ENCODE measurements around the gene HDAC3. TPM values are rescaled to one million over a fixed set of nuclear protein-coding genes. Genes with fewer than 3 reads are reported as not detected.

The HDAC3 gene
- total RNA-seq, 6 experiments from 2014 or later = 18.2 to 26.5 (median 23.3) TPM

DNA sequence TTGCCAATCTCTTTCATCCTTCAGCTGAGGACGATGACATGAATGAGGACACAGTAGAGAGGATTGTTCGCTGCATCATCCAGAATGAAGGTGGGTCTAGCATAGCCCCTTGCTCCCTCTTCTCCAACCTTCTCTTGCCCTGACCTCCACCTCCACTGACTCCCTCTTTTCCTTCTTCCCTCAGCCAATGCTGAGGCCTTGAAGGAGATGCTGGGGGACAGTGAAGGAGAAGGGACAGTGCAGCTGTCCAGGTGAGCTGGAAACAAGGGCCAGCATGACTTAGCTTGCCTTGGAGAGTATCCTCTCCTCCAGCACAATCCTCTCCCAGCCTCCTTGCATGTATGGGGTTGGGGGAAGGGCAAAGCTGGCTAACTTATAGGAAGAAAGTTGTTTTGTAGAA, 2.1 kb upstream of the HDAC3 start:
- no peaks in the 10 kb centered on the region for H3K9me3 ChIP-seq
- WGBS (ENCODE audit: insufficient coverage, low coverage, low lambda C conversion rate, missing lambda C conversion rate) = 94% methylated on average over 2 of the region's 2 CpGs
- no peaks in the 10 kb centered on the region for H3K36me3 ChIP-seq
- H3K4me3 ChIP-seq = no peak overlapping the region
- DNase-seq (no peak), ATAC-seq (no peak)
- intact Hi-C loops (cut with DNase I) = no loop called here
- no peak overlapping the region for H3K27ac ChIP-seq
- TF ChIP-seq POLR2A (IDR thresholded peaks at IDR 0.05) (no peak), CTCF (IDR thresholded peaks at IDR 0.05) (no peak)
- no peaks in the 10 kb centered on the region for H3K27me3 ChIP-seq
- peaks cover 0 to 18% (median 5%) of the 10 kb centered on the region in 4 donors for H3K4me1 ChIP-seq

GRCh38 chr5:141637767-141638419, 1.2 kb upstream of the HDAC3 start:
- no peak overlapping the region for H3K27ac ChIP-seq

GRCh38 chr5:141637123-141637766, 596 bp upstream of the HDAC3 start:
- ATAC-seq (peak; percentile 29 to 63 (median 36)), DNase-seq (peak in 1 of 3 donors; percentile 66)
- Histone ChIP-seq H3K27ac (peak overlapping the region in 1 of 3 donors; percentile 83), H3K4me1 (peaks cover 0 to 18% (median 5%) of the 10 kb centered on the region in 4 donors), H3K36me3 (no peaks in the 10 kb centered on the region), H3K27me3 (no peaks in the 10 kb centered on the region), H3K9me3 (no peaks in the 10 kb centered on the region), H3K4me3 (peak overlapping the region; percentile 79 to 95 (median 87))
- no peak for TF ChIP-seq POLR2A (IDR thresholded peaks at IDR 0.05)
- TF ChIP-seq CTCF (IDR thresholded peaks at IDR 0.05) = no peak
- intact Hi-C loops (cut with DNase I) = no loop called here
- no CpG with 5 or more reads among the region's 63 CpGs for WGBS (ENCODE audit: insufficient coverage, low coverage, low lambda C conversion rate, missing lambda C conversion rate)

More at GRCh38 chr5:141637767-141638419, 1.2 kb upstream of the HDAC3 start:
- WGBS (ENCODE audit: insufficient coverage, low coverage, low lambda C conversion rate, missing lambda C conversion rate) = 32% methylated on average over 7 of the region's 40 CpGs
- peak; percentile 65 to 75 (median 69) for DNase-seq
- Histone ChIP-seq H3K27me3 (no peaks in the 10 kb centered on the region), H3K36me3 (no peaks in the 10 kb centered on the region), H3K9me3 (no peaks in the 10 kb centered on the region), H3K4me1 (peaks cover 0 to 18% (median 5%) of the 10 kb centered on the region in 4 donors), H3K4me3 (peak overlapping the region; percentile 79 to 95 (median 87))
- intact Hi-C loops (cut with DNase I) = no loop called here
- TF ChIP-seq POLR2A (IDR thresholded peaks at IDR 0.05) = no peak
- peak in 2 of 4 donors; percentile 10 to 13 for TF ChIP-seq CTCF (IDR thresholded peaks at IDR 0.05)
- ATAC-seq = peak; percentile 17 to 42 (median 22)

DNA sequence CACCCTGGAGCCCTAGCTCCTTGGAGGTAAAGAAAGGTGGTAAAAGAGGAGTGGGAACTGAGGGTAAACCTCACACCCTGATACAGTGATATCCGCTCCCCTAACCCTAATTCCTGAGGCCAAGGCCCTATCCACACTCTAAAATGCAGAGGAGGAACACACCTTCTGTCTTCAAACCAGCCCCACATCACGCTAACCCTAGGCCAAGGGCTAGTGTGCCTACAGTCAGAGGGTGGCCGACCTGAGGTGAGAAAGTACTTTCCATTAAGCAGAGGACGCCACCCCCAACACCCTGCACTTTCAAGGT, 590 bp downstream of the HDAC3 start:
- peak overlapping the region; percentile 79 to 95 (median 87) for H3K4me3 ChIP-seq
- H3K4me1 ChIP-seq = peaks cover 0 to 19% (median 5%) of the 10 kb centered on the region in 4 donors
- H3K9me3 ChIP-seq = no peaks in the 10 kb centered on the region
- peak in 1 of 4 donors; percentile 9 for ATAC-seq
- 3% methylated on average over 3 of the region's 4 CpGs for WGBS (ENCODE audit: insufficient coverage, low coverage, low lambda C conversion rate, missing lambda C conversion rate)
- no peak for TF ChIP-seq POLR2A (IDR thresholded peaks at IDR 0.05)
- no peak for TF ChIP-seq CTCF (IDR thresholded peaks at IDR 0.05)
- H3K27ac ChIP-seq = peak overlapping the region; percentile 65 to 83 (median 66)
- H3K27me3 ChIP-seq = no peaks in the 10 kb centered on the region
- H3K36me3 ChIP-seq = no peaks in the 10 kb centered on the region
- intact Hi-C loops (cut with DNase I) = no loop called here
- DNase-seq = no peak
